NT2/D1 (cell line): ENCODE results near the gene INTS12.

Experiments
- DNase-seq: peaks from one replicate; pipeline ENCODE4 v3.0.0-alpha.2; 2011; ENCODE audit warnings: low read depth, low spot score
- H3K27me3 ChIP-seq: 2 replicates; pipeline ENCODE4 v1.6.0; 2011; ENCODE audit warnings: mild to moderate bottlenecking; ENCODE audit not compliant: insufficient read length, insufficient read depth
- H3K36me3 ChIP-seq: 2 replicates; pipeline ENCODE4 v1.6.1; 2011; ENCODE audit warnings: mild to moderate bottlenecking, low read length, mixed read lengths; ENCODE audit not compliant: insufficient read depth, insufficient read length
- H3K4me1 ChIP-seq: 2 replicates; pipeline ENCODE4 v1.5.1; 2011; ENCODE audit not compliant: insufficient read depth, insufficient read length
- H3K4me3 ChIP-seq: 2 replicates; pipeline ENCODE4 v1.5.1; 2011; ENCODE audit warnings: low read depth; ENCODE audit not compliant: insufficient read length
- H3K9ac ChIP-seq: 2 replicates; pipeline ENCODE4 v1.6.0; 2011; ENCODE audit warnings: low read depth; ENCODE audit not compliant: insufficient read length
- H3K9me3 ChIP-seq: 2 replicates; pipeline ENCODE4 v1.5.1; 2011; ENCODE audit warnings: mild to moderate bottlenecking, low read length; ENCODE audit not compliant: insufficient read depth
- SUZ12 ChIP-seq: IDR thresholded peaks from 2 replicates; pipeline ENCODE4 v1.6.1; 2011; ENCODE audit not compliant: insufficient read length, insufficient read depth; ENCODE audit errors: extremely low read depth
- YY1 ChIP-seq: IDR thresholded peaks from 2 replicates; pipeline ENCODE4 v1.6.1; 2011; ENCODE audit not compliant: insufficient read length, insufficient read depth
- ZNF274 ChIP-seq: IDR thresholded peaks from 2 replicates; pipeline ENCODE4 v1.6.1; 2011; ENCODE audit warnings: mild to moderate bottlenecking, low read depth, low read length

INTS12 gene

GRCh38 chr4:105644257-105644656 is 64.2 kb downstream of the INTS12 start:
- TF ChIP-seq YY1 (no peak), SUZ12 (no peak), ZNF274 (no peak)
- H3K9ac ChIP-seq, result no peak overlapping the region
- no peak for DNase-seq

GRCh38 chr4:105641845-105642244 is 66.6 kb downstream of the INTS12 start:
- H3K4me1 ChIP-seq, result no peaks in the 10 kb centered on the region
- no peaks in the 10 kb centered on the region for H3K27me3 ChIP-seq
- H3K9me3 ChIP-seq, result no peaks in the 10 kb centered on the region
- no peak for DNase-seq
- TF ChIP-seq YY1 (no peak), SUZ12 (no peak), ZNF274 (no peak)
- H3K9ac ChIP-seq, result no peak overlapping the region
- no peak overlapping the region for H3K4me3 ChIP-seq
- H3K36me3 ChIP-seq, result no peaks in the 10 kb centered on the region

More at GRCh38 chr4:105644257-105644656, 64.2 kb downstream of the INTS12 start:
- Histone ChIP-seq H3K36me3 (no peaks in the 10 kb centered on the region), H3K9me3 (no peaks in the 10 kb centered on the region), H3K4me1 (no peaks in the 10 kb centered on the region), H3K4me3 (no peak overlapping the region), H3K27me3 (no peaks in the 10 kb centered on the region)

- peak; percentile 39 for DNase-seq
- Histone ChIP-seq H3K36me3 (no peaks in the 10 kb centered on the region), H3K9ac (no peak overlapping the region), H3K9me3 (no peaks in the 10 kb centered on the region), H3K4me3 (no peak overlapping the region), H3K27me3 (no peaks in the 10 kb centered on the region), H3K4me1 (no peaks in the 10 kb centered on the region)
- no peak for TF ChIP-seq ZNF274
- TF ChIP-seq YY1, result no peak
- TF ChIP-seq SUZ12, result no peak
Observed at GRCh38 chr4:105637408-105638176, 70.9 kb downstream of the INTS12 start.

- no peaks in the 10 kb centered on the region for H3K36me3 ChIP-seq
- DNase-seq, result no peak
- no peak overlapping the region for H3K9ac ChIP-seq
- no peak overlapping the region for H3K4me3 ChIP-seq
- no peak for TF ChIP-seq ZNF274
- TF ChIP-seq SUZ12, result no peak
- TF ChIP-seq YY1, result no peak
- H3K9me3 ChIP-seq, result no peaks in the 10 kb centered on the region
- H3K27me3 ChIP-seq, result no peaks in the 10 kb centered on the region
- no peaks in the 10 kb centered on the region for H3K4me1 ChIP-seq
Observed at GRCh38 chr4:105634402-105635080, 73.9 kb downstream of the INTS12 start.

- Histone ChIP-seq H3K9me3 (no peaks in the 10 kb centered on the region), H3K27me3 (no peaks in the 10 kb centered on the region), H3K4me1 (no peaks in the 10 kb centered on the region), H3K4me3 (no peak overlapping the region), H3K36me3 (no peaks in the 10 kb centered on the region), H3K9ac (no peak overlapping the region)
- TF ChIP-seq YY1, result no peak
- DNase-seq, result no peak
Observed at GRCh38 chr4:105633241-105633640, 75.2 kb downstream of the INTS12 start.
